ENCODE results near the gene ZNF619.

GRCh38 chr3:40453933-40454332, 23.0 kb upstream of the ZNF619 start:
- TF ChIP-seq CTCF (IDR thresholded peaks at IDR 0.05) (no peak), POLR2A (IDR thresholded peaks at IDR 0.05) (no peak)
